HG03439 (cell line): ENCODE data around the gene SPATA32.
A peak's percentile ranks its signal among the peaks of the same experiment; 100 is the strongest.
"Not testable (repeated sequence)": the region's sequence is repeated elsewhere in the genome, so short reads cannot be mapped to it uniquely, and the experiment has no call there.

Source experiments
- ATAC-seq: cut with Tn5 transposase; IDR thresholded peaks from one replicate; pipeline ENCODE4 v1.9.1; 2021; ENCODE audit warnings: mild to moderate bottlenecking, moderate library complexity; ENCODE audit not compliant: unreplicated experiment

SPATA32 gene, protein sequence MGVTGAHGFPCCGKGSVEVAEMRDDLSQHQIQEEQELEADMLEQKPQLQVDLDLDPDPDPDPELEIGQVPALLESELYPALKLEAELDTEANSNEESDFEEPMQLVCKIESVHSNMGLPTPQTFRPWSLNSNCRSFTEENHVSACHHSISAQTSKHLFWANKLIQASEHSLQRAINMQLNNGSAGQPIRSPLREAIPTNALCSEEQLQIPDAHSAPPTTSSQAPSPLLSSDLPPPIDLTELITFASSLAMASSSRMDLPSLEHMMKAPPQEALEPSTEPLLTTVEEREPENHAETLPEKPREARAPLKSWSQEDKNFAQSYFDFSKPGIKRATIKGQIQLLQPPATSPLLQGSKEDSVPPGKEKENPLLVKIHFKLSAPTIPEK

GRCh38 chr17:45261577-45262515, at the start of gene SPATA32:
Gene SPATA32 (minus strand): TSS chr17:45262094. CDS start chr17:45262016, 78 bp downstream.
- no peak for ATAC-seq

- no peak for ATAC-seq
Observed at GRCh38 chr17:45311401-45311759, 49.5 kb upstream of the SPATA32 start.

- ATAC-seq, result no peak
Observed at GRCh38 chr17:45310380-45311324, 48.8 kb upstream of the SPATA32 start.

GRCh38 chr17:45309400-45309799, 47.5 kb upstream of the SPATA32 start:
- no peak for ATAC-seq

- no peak for ATAC-seq
Observed at GRCh38 chr17:45308840-45309239, 46.9 kb upstream of the SPATA32 start.

DNA sequence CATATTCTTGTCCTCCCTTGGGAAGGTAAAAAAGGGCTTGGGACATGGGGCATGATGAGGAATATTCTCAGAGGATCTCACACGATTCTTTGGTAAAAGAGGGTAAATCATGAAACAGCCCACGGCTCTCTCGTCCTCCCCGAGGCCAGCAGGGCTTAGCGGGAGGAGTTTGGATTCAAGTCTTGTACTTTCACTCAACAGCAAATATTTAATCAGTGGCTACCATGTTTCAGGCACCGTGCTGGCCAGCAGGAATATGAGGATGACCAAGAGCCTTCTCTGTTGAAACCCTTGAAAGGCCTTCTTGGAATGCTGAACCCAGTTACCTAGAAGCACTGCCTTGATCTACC, 46.1 kb upstream of the SPATA32 start:
- ATAC-seq, result no peak

- no peak for ATAC-seq
Observed at GRCh38 chr17:45307290-45308015, 45.6 kb upstream of the SPATA32 start.

- no peak for ATAC-seq
Observed at GRCh38 chr17:45306623-45307022, 44.7 kb upstream of the SPATA32 start.

GRCh38 chr17:45306094-45306493, 44.2 kb upstream of the SPATA32 start:
- no peak for ATAC-seq

GRCh38 chr17:45305530-45306087, 43.7 kb upstream of the SPATA32 start:
- ATAC-seq, result no peak

GRCh38 chr17:45302649-45303173, 40.8 kb upstream of the SPATA32 start:
- peak; percentile 43 for ATAC-seq

DNA sequence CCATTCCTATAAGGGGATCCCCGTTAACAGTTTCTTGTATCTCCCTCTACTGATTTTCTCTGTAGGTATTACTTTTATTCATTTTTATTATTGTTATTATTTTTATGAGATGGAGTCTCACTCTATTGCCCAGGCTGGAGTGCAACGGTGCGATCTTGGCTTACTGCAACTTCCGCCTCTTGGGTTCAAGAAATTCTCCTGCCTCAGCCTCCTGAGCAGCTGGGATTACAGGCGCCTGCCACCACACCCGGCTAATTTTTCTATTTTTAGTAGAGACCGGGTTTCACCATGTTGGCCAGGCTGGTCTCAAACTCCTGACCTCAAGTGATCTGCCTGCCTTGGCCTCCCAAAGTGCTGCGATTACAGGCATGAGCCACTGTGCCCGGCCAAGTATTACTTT, 40.3 kb upstream of the SPATA32 start:
- ATAC-seq, result not testable (repeated sequence)

DNA sequence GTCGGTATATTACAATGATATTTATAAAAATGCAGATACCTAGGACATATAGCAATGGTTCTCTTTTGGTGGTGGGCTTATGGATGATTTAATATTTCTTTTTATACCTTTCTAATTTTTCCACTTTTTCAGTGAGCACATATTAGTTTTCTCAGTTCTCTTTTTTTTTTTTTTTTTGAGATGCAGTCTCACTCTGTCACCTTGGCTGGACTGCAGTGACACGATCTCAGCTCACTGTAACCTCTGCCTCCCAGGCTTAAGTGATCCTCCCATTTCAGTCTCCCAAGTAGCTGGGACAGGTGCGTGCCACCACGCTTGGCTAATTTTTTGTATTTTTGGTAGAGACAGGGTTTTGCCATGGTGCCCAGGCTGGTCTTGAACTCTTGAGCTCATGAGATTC, 39.8 kb upstream of the SPATA32 start:
- no peak for ATAC-seq

DNA sequence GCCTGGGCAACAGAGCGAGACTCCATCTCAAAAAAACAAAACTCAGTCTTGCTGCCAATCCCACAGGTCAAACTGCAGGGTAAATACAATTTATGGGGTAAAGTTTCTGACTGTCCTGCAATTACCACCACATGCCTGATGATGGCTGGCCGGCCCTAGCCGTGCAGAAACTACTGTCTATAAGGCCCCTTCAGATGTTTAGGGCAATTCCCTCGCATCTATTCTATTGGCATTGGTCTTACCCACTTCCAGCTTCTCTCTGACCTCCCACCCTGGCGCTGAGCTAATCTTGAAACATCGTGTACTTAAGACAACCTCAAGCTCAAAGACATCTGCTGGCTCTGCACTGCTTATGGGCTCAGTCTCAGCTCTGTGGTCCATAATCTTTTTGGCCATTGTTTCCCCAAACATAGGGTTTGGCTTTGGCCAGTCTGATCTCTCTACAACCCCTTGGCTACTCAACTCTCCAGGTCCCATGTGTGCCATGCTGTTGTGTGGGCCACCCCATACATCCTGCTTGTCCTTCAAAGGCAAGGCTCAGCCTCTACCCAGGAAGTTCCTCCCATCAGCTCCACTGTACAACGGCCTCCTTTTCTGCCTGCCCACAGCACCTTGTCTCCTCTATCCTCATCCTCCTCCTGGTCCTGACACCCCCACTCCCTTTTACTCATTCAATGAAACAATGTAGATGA, 38.3 kb upstream of the SPATA32 start:
- no peak for ATAC-seq

DNA sequence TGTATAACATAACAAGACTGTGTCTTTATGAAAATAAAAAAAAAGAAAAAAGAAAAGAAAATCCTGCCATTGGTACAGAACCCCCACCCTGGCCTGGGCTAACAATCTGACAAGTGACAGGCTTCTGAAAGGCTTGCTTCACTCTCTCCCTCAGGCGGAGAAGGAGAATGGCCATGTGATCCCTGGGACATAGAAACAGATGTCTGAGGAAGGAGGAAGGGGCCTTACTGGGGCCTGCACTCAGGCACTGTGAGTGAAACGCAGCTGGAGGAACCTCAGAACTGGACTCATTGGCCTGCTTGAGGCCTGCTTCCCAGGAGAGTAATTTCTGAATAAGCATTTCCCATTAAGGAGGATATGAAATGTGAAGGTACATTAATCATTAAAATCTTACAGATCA, 37.5 kb upstream of the SPATA32 start:
- ATAC-seq, result no peak

- no peak for ATAC-seq
Observed at GRCh38 chr17:45298546-45299285, 36.8 kb upstream of the SPATA32 start.

DNA sequence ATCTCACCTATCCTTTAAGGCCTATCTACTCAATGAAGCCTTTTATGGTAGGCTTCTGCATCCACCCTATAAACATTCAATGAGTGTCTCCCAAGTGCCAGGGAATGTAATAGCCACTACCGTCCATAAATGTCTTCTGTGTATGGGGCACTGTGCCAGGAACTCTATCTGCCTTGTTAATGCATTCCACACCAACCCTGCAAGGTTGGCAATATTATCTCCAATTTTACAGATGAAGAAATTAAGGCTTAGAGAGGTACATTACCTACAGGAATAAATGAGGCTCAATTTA, 34.9 kb upstream of the SPATA32 start:
- no peak for ATAC-seq

GRCh38 chr17:45296003-45296832, 34.3 kb upstream of the SPATA32 start:
- no peak for ATAC-seq
